Effector CD8-positive, alpha-beta T cell (primary cell): ENCODE results near the gene HTRA1.

Source experiments
- DNase-seq: peaks from one replicate; lab custom pipeline; 2025; lab: John Stamatoyannopoulos, UW

HTRA1 gene

GRCh38 chr10:122473116-122473515 is 11.8 kb downstream of the HTRA1 start:
- DNase-seq: no peak

GRCh38 chr10:122474131-122474818 is 12.9 kb downstream of the HTRA1 start:
- no peak for DNase-seq

GRCh38 chr10:122475100-122475499 is 13.7 kb downstream of the HTRA1 start:
- no peak for DNase-seq

- DNase-seq: no peak
These were observed 14.4 kb downstream of the HTRA1 start for GRCh38 chr10:122475591-122476332.

- DNase-seq: no peak
These were observed 15.0 kb downstream of the HTRA1 start for GRCh38 chr10:122476333-122476695.

GRCh38 chr10:122477436-122477835 is 16.1 kb downstream of the HTRA1 start:
- no peak for DNase-seq

- DNase-seq: no peak
These were observed 17.6 kb downstream of the HTRA1 start for GRCh38 chr10:122478971-122479370.

- no peak for DNase-seq
These were observed 18.9 kb downstream of the HTRA1 start for GRCh38 chr10:122480146-122480833.

- DNase-seq: no peak
These were observed 20.1 kb downstream of the HTRA1 start for GRCh38 chr10:122481296-122482056.

- no peak for DNase-seq
These were observed 23.1 kb downstream of the HTRA1 start for GRCh38 chr10:122484276-122485060.

GRCh38 chr10:122485670-122486069 is 24.3 kb downstream of the HTRA1 start:
- no peak for DNase-seq

GRCh38 chr10:122486406-122487080 is 25.2 kb downstream of the HTRA1 start:
- no peak for DNase-seq

GRCh38 chr10:122487174-122487765 is 25.9 kb downstream of the HTRA1 start:
- DNase-seq: no peak

- no peak for DNase-seq
These were observed 28.9 kb downstream of the HTRA1 start for GRCh38 chr10:122490268-122490667.

GRCh38 chr10:122490786-122491680 is 29.7 kb downstream of the HTRA1 start:
- no peak for DNase-seq

GRCh38 chr10:122492006-122492405 is 30.7 kb downstream of the HTRA1 start:
- no peak for DNase-seq

GRCh38 chr10:122492999-122493481 is 31.7 kb downstream of the HTRA1 start:
- no peak for DNase-seq

- no peak for DNase-seq
These were observed 32.4 kb downstream of the HTRA1 start for GRCh38 chr10:122493761-122494160.

- no peak for DNase-seq
These were observed 32.9 kb downstream of the HTRA1 start for GRCh38 chr10:122494173-122494820.
